H54 (cell line): ENCODE results near the gene HHATL.
"Not testable (repeated sequence)": the region's sequence is repeated elsewhere in the genome, so short reads cannot be mapped to it uniquely, and the experiment has no call there.

Source experiments
- DNase-seq: peaks from one replicate; pipeline ENCODE4 v3.0.0; 2011; ENCODE audit warnings: low spot score, mixed read lengths; ENCODE audit not compliant: insufficient read length
- FAIRE-seq: peaks from 3 replicates; lab custom pipeline; 2011; peaks lifted over from hg19 to GRCh38; lab: Jason Lieb, UNC
- POLR2A ChIP-seq: IDR thresholded peaks from 2 replicates; pipeline ENCODE4 v1.6.1; 2011; ENCODE audit warnings: low read depth, mild to moderate bottlenecking, low read length

The HHATL gene

GRCh38 chr3:42730294-42730693 lies 27.7 kb upstream of the HHATL start:
- DNase-seq, result no peak
- no peak for FAIRE-seq
- TF ChIP-seq POLR2A, result no peak

DNA sequence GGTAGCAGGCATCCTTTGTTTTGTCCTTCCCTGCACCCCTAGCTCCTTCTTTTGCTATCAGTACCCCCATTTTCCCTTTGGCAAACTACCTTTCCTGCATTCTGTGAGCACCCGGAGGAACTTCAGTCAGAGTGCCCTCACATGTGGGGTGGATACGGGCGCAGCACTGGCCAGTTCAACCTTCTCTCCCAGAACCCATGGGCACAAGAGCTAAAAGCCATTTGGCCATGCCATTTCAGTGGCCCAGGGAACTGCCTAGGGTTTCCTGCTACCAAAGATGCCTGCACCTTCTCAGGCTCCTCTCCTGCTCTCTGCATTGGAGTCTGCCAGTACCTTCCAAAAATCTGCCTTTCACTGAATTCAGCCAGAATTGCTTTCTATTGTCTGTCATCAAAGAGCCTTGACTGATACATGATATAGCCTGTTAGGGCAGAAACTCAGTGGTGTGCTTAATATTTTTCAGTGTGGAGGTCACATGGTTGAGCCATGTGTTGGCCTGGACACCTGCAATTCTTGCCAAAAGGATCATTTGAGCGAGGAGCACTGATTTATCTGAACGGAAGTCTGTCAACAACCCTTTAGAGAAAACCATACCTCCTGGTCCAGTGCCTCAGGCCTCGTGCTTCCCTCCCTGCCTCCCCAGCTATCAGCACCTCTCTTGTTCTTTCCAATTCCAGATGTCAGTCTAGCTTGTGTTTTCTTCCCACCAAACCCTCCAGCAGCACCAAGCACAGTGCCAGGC lies 27.0 kb upstream of the HHATL start:
- TF ChIP-seq POLR2A, result no peak
- DNase-seq (no peak), FAIRE-seq (no peak)

DNA sequence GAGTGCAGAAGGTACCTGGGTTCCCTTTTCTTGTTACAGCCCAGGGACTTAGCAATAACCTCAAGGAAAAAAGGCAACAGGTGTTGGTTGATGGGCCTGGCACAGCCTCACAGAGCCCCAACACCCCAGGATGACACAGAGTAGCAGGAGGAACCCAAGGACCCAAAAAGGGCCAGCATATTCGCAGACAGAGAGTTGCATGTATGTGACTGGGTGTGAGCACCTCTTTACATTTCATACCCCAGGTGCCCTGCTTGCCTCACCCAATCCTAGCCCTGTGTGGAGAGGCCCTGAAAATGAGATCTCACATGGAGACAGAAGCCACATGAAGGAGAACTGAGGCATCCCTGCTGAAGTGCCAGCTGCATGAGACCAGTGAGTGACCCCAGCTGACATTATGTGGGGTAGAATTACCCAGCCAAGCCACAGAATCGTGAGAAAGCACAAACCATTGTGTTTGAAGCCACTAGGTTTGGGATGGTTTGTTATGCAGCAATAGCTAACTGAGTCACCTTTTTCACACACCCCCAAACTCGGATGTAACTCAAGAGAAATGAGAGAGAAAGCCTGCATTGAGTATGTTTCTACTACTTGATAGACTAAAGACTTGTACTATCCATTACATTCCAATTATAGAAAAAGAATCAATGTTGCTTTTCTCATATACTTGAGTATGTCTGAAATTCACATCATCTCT lies 26.2 kb upstream of the HHATL start:
- DNase-seq, result no peak
- no peak for FAIRE-seq
- TF ChIP-seq POLR2A, result no peak

- no peak for TF ChIP-seq POLR2A
- no peak for FAIRE-seq
- no peak for DNase-seq
Measured at GRCh38 chr3:42728056-42728455, 25.5 kb upstream of the HHATL start.

DNA sequence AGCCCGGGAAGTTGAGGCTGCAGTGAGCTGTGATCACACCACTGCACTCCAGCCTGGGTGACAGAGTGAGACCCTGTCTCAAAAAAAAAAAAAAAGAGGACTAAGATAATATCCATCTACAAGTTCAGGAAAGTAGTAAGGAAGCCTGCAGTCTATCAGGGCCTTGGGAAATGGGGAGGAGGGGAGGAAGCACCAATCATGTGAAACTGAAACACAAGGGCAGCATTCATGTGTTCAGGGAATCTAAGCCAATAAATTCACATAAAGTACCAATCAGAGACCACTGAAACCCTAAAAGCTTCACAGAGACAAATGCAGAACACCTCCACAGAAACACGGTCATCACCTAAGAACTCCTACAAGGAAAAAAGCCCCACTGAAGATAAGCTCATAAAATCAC lies 22.9 kb upstream of the HHATL start:
- no peak for TF ChIP-seq POLR2A
- FAIRE-seq, result no peak

DNA sequence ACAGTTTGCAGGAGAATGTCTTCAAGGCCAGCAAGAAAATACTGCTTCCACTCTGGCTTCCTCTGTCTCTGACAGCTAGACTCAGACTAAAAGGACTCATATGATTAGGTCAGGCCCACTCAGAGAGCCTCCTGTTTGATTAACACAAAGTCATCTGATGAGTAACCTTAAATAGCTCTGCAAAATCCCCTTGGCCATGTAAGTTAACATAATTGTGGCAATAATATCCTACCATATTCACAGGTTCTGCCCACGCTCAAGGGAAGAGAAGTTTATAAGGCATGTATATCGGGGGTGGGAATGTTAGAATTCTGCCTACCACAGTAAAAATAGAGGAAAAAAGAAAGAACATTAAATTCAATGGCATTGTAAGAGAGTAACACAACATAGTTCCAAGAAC lies 20.6 kb upstream of the HHATL start:
- no peak for TF ChIP-seq POLR2A
- FAIRE-seq, result no peak
- DNase-seq, result no peak

More for the DNA sequence above, 22.9 kb upstream of the HHATL start:
- no peak for DNase-seq

DNA sequence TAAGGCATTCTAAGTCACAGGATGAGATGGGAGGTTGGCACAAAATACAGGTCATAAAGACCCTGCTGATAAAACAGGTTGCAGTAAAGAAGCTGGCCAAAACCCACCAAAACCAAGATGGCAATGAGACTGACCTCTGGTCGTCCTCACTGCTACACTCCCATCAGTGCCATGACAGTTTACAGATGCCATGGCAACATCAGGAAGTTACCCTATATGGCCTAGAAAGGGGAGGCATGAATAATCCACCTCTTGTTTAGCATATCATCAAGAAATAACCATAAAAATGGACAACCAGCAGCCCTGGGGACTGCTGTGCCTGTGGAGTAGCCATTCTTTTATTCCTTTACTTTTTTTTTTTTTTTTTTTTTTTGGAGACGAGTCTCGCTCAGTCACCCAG lies 19.8 kb upstream of the HHATL start:
- DNase-seq, FAIRE-seq: not testable (repeated sequence)

- DNase-seq (no peak), FAIRE-seq (no peak)
- no peak for TF ChIP-seq POLR2A
Measured at GRCh38 chr3:42721690-42722089, 19.1 kb upstream of the HHATL start.

DNA sequence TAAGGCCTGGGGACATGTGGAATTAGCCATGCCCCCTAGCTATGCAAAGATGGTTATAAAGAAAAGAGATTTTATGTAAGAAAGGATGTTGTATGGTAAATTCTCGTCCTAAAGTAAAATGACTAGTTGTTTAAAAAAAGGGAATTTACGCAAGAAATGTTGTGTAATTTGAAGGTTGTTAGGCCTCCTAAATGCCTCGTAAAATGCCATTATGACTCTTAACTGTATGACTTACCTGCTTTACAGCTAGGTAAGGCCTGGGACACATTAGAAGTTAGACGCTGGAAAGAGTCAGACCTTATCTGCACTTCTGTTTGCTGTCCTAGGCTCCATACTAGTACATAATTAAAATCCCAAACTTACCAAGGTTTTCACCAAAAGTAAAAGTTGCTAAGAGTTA lies 17.5 kb upstream of the HHATL start:
- no peak for DNase-seq
- FAIRE-seq, result no peak
- no peak for TF ChIP-seq POLR2A

DNA sequence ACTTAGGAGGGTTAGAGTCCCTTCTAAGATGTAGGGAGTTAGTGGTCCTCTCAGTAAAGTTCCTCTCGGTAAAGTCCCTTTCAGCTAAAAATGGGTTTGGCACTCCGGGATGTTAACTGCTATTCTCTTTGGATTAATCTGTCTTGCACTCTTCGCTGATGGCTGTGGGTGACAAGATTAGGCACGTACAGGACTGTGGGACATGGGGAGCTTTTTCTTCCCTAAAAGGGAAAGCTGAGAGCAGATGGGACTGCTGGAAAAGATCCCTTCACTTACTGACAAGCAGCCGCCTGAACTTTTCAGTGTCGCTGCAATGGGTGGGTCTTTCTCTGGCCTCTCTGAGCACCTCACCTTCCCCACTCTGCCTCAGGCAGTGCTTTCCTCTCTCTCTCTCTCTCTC lies 16.4 kb upstream of the HHATL start:
- no peak for DNase-seq
- TF ChIP-seq POLR2A, result no peak
- no peak for FAIRE-seq

GRCh38 chr3:42718338-42718737 lies 15.7 kb upstream of the HHATL start:
- FAIRE-seq (no peak), DNase-seq (no peak)
- TF ChIP-seq POLR2A, result no peak

- FAIRE-seq (no peak), DNase-seq (no peak)
- no peak for TF ChIP-seq POLR2A
Measured at GRCh38 chr3:42717306-42717705, 14.7 kb upstream of the HHATL start.

- TF ChIP-seq POLR2A, result no peak
- FAIRE-seq (no peak), DNase-seq (no peak)
Measured at GRCh38 chr3:42714171-42714852, 11.7 kb upstream of the HHATL start.

GRCh38 chr3:42713747-42714146 lies 11.1 kb upstream of the HHATL start:
- TF ChIP-seq POLR2A, result no peak
- FAIRE-seq, result no peak
- no peak for DNase-seq
